NT2/D1 (cell line): Measurements from ENCODE around the gene SND1.

Experiments
- DNase-seq: peaks from one replicate; pipeline ENCODE4 v3.0.0-alpha.2; 2011; ENCODE audit warnings: low read depth, low spot score
- H3K27me3 ChIP-seq: 2 replicates; pipeline ENCODE4 v1.6.0; 2011; ENCODE audit warnings: mild to moderate bottlenecking; ENCODE audit not compliant: insufficient read length, insufficient read depth
- H3K36me3 ChIP-seq: 2 replicates; pipeline ENCODE4 v1.6.1; 2011; ENCODE audit warnings: mild to moderate bottlenecking, low read length, mixed read lengths; ENCODE audit not compliant: insufficient read depth, insufficient read length
- H3K4me1 ChIP-seq: 2 replicates; pipeline ENCODE4 v1.5.1; 2011; ENCODE audit not compliant: insufficient read depth, insufficient read length
- H3K4me3 ChIP-seq: 2 replicates; pipeline ENCODE4 v1.5.1; 2011; ENCODE audit warnings: low read depth; ENCODE audit not compliant: insufficient read length
- H3K9ac ChIP-seq: 2 replicates; pipeline ENCODE4 v1.6.0; 2011; ENCODE audit warnings: low read depth; ENCODE audit not compliant: insufficient read length
- H3K9me3 ChIP-seq: 2 replicates; pipeline ENCODE4 v1.5.1; 2011; ENCODE audit warnings: mild to moderate bottlenecking, low read length; ENCODE audit not compliant: insufficient read depth
- SUZ12 ChIP-seq: IDR thresholded peaks from 2 replicates; pipeline ENCODE4 v1.6.1; 2011; ENCODE audit not compliant: insufficient read length, insufficient read depth; ENCODE audit errors: extremely low read depth
- YY1 ChIP-seq: IDR thresholded peaks from 2 replicates; pipeline ENCODE4 v1.6.1; 2011; ENCODE audit not compliant: insufficient read length, insufficient read depth
- ZNF274 ChIP-seq: IDR thresholded peaks from 2 replicates; pipeline ENCODE4 v1.6.1; 2011; ENCODE audit warnings: mild to moderate bottlenecking, low read depth, low read length

The SND1 gene

GRCh38 chr7:128074336-128074735 lies 422.3 kb downstream of the SND1 start:
- Histone ChIP-seq H3K27me3 (no peaks in the 10 kb centered on the region), H3K4me1 (peaks cover 6% of the 10 kb centered on the region), H3K9ac (no peak overlapping the region), H3K4me3 (no peak overlapping the region), H3K9me3 (no peaks in the 10 kb centered on the region), H3K36me3 (peaks cover 36% of the 10 kb centered on the region)
- no peak for DNase-seq
- TF ChIP-seq SUZ12: no peak
- no peak for TF ChIP-seq YY1
- no peak for TF ChIP-seq ZNF274

- H3K27me3 ChIP-seq: no peaks in the 10 kb centered on the region
- DNase-seq: no peak
- no peak overlapping the region for H3K4me3 ChIP-seq
- no peaks in the 10 kb centered on the region for H3K9me3 ChIP-seq
- no peak overlapping the region for H3K9ac ChIP-seq
- peaks cover 6% of the 10 kb centered on the region for H3K4me1 ChIP-seq
- peaks cover 38% of the 10 kb centered on the region for H3K36me3 ChIP-seq
- no peak for TF ChIP-seq SUZ12
- TF ChIP-seq YY1: no peak
- TF ChIP-seq ZNF274: no peak
These were observed 422.7 kb downstream of the SND1 start for GRCh38 chr7:128074736-128075135.

GRCh38 chr7:128075242-128076095 lies 423.5 kb downstream of the SND1 start:
- Histone ChIP-seq H3K27me3 (no peaks in the 10 kb centered on the region), H3K4me1 (peaks cover 6% of the 10 kb centered on the region), H3K4me3 (no peak overlapping the region), H3K9me3 (no peaks in the 10 kb centered on the region), H3K9ac (no peak overlapping the region), H3K36me3 (peaks cover 42% of the 10 kb centered on the region)
- no peak for DNase-seq
- TF ChIP-seq YY1: no peak
- no peak for TF ChIP-seq ZNF274
- TF ChIP-seq SUZ12: no peak

GRCh38 chr7:128076196-128076795 lies 424.3 kb downstream of the SND1 start:
- no peak for DNase-seq
- no peak overlapping the region for H3K4me3 ChIP-seq
- H3K4me1 ChIP-seq: peaks cover 7% of the 10 kb centered on the region
- TF ChIP-seq SUZ12: no peak
- no peak overlapping the region for H3K9ac ChIP-seq
- peaks cover 44% of the 10 kb centered on the region for H3K36me3 ChIP-seq
- H3K9me3 ChIP-seq: no peaks in the 10 kb centered on the region
- H3K27me3 ChIP-seq: no peaks in the 10 kb centered on the region

- Histone ChIP-seq H3K27me3 (no peaks in the 10 kb centered on the region), H3K36me3 (peaks cover 49% of the 10 kb centered on the region), H3K4me3 (no peak overlapping the region), H3K4me1 (peaks cover 9% of the 10 kb centered on the region), H3K9ac (no peak overlapping the region), H3K9me3 (no peaks in the 10 kb centered on the region)
- no peak for DNase-seq
- TF ChIP-seq YY1 (no peak), ZNF274 (no peak), SUZ12 (no peak)
These were observed 424.8 kb downstream of the SND1 start for GRCh38 chr7:128076796-128077271.

GRCh38 chr7:128078309-128078708 lies 426.3 kb downstream of the SND1 start:
- Histone ChIP-seq H3K4me1 (peaks cover 12% of the 10 kb centered on the region), H3K27me3 (no peaks in the 10 kb centered on the region), H3K36me3 (peaks cover 49% of the 10 kb centered on the region), H3K9me3 (no peaks in the 10 kb centered on the region), H3K9ac (no peak overlapping the region), H3K4me3 (no peak overlapping the region)
- DNase-seq: no peak
- TF ChIP-seq SUZ12 (no peak), YY1 (no peak), ZNF274 (no peak)

- no peaks in the 10 kb centered on the region for H3K27me3 ChIP-seq
- H3K4me1 ChIP-seq: peaks cover 12% of the 10 kb centered on the region
- H3K4me3 ChIP-seq: no peak overlapping the region
- H3K36me3 ChIP-seq: peaks cover 50% of the 10 kb centered on the region
- no peak overlapping the region for H3K9ac ChIP-seq
- DNase-seq: no peak
- H3K9me3 ChIP-seq: no peaks in the 10 kb centered on the region
- no peak for TF ChIP-seq YY1
- no peak for TF ChIP-seq ZNF274
These were observed 428.2 kb downstream of the SND1 start for GRCh38 chr7:128080169-128080568.

- Histone ChIP-seq H3K4me1 (peaks cover 12% of the 10 kb centered on the region), H3K27me3 (no peaks in the 10 kb centered on the region), H3K36me3 (peaks cover 58% of the 10 kb centered on the region), H3K4me3 (no peak overlapping the region), H3K9ac (no peak overlapping the region), H3K9me3 (no peaks in the 10 kb centered on the region)
- TF ChIP-seq ZNF274 (no peak), SUZ12 (no peak), YY1 (no peak)
- no peak for DNase-seq
These were observed 429.4 kb downstream of the SND1 start for GRCh38 chr7:128081351-128081750.
